NCI-H1694 (cell line): ENCODE measurements around the gene MOXD1.
A peak's percentile ranks its signal among the peaks of the same experiment; 100 is the strongest.
"Not testable (repeated sequence)": the region's sequence is repeated elsewhere in the genome, so short reads cannot be mapped to it uniquely, and the experiment has no call there.

Experiments used
- DNase-seq: peaks from one replicate; lab custom pipeline; 2025; lab: John Stamatoyannopoulos, UW

MOXD1 gene

DNA sequence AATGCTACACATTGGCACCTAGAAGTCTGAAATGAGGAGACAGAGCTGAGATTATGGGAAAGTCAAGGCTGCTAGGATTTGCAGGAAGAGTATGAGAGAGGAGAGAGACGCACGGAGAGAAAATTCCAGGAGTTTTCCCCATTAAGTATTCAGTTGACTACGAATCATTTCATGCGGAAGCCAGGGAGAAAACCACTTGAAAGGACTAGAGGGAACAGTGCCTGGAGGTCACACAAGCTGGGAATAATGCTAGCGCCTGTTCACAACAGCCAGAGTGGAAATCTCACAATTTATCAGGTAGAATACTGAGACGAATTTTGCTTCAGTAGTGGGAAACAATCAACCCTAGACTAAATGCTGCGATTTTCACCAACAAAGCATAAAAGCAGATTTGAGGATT is 118.6 kb downstream of the MOXD1 start:
- no peak for DNase-seq

- DNase-seq = no peak
These were observed 120.8 kb downstream of the MOXD1 start for GRCh38 chr6:132280436-132280835.

GRCh38 chr6:132279592-132280139 is 121.6 kb downstream of the MOXD1 start:
- peak; percentile 23 for DNase-seq

GRCh38 chr6:132275066-132275970 is 126.0 kb downstream of the MOXD1 start:
- DNase-seq = no peak

GRCh38 chr6:132272776-132273175 is 128.5 kb downstream of the MOXD1 start:
- no peak for DNase-seq

DNA sequence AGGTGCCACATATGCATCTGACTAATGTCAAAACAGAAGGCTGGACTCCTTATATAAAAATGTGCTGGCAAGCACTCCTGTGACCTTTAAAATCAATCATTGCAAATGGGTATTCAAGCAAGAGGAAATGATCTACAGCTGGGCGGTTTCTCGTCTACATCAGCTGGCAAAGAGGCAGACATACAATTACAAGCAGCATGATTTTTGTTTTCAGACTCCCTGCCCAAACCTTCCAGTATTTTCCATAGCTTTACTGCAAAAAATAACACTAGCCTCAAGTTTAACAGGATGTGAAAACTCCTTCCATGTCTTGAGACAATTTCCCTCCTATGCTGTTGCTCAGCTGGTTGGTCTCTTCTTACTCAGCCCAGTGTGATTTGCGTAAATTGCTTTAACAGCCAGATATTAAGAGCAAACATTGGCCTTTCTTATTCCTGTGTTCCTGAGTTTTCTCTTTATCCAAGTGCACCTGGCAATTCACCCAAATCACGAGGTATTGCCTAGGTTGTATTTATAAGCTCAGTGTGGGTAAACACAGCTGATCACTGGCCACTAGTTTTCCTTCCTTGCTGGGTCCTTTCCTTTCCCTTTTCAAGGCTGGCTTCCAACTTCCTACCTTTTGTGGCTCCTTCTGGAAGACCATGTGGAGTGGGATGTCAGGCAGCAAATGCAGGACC is 130.4 kb downstream of the MOXD1 start:
- DNase-seq = no peak

- DNase-seq = not testable (repeated sequence)
These were observed 132.6 kb downstream of the MOXD1 start for GRCh38 chr6:132268666-132269065.

DNA sequence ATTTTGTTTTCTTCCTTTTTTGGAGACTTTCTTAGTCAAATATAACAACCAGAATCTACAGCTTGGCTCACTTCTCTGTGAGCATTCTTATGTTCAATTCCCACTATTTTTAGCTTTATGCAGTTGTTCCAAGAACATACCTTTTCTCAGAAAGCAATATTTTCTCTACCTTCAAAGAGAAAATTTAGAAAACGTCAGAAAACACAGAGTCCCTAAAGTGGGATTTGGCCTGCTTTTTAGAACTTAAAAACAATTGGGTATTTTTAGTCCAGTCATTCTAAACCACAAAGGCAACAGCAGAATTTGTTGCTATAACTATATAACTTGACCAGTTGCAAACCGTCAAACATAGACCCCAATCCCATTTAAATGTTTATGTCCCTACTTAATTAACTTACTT is 133.1 kb downstream of the MOXD1 start:
- DNase-seq = no peak

DNA sequence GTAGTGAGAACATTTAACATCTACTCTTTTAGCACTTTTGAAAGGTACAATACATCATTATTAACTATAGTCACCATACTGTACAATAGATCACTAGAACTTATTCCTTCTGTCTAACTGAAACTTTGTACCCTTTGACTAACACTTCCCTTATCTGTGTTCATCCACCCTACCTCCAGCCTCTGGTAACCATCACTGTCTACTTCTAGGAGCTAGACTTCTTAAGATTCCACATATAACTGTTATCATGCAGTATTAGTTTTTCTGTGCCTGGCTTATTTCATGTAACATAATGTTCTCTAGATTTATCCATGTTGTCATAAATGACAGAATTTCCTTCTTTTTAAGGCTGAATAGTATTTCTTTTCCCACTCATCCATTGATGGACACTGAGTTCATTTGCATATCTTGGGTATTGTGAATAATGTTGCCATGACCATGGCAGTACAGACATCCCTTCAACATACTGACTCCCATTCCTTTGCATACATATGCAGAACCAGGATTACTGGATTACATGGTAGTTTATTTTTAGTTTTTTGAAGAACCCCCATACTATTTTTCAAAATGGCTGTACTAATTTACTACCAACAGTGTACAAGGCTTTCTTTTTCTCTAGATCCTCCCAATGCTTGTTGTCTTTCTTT is 135.7 kb downstream of the MOXD1 start:
- no peak for DNase-seq

GRCh38 chr6:132264021-132264500 is 137.2 kb downstream of the MOXD1 start:
- no peak for DNase-seq

GRCh38 chr6:132261354-132261753 is 139.9 kb downstream of the MOXD1 start:
- no peak for DNase-seq

DNA sequence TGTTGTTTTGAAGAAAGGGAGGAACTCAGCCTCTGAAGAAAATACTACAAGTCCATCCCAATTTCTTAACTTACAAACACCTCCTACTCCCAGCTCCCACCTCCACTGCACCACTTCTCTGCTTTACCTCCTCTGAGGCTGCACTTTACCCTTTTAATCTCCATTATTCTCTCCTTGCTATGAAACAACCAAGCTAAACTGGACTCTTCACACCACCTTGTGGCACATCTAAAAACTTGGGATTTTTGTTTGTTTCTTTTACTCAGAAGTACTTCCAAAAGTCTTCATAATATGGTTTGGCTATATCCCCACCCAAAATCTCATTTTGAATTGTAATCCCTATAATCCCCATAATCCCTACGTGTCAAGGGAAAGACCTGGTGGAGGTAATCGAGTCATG is 142.2 kb downstream of the MOXD1 start:
- no peak for DNase-seq

- no peak for DNase-seq
These were observed 143.7 kb downstream of the MOXD1 start for GRCh38 chr6:132257561-132257960.

- DNase-seq = no peak
These were observed 144.8 kb downstream of the MOXD1 start for GRCh38 chr6:132256457-132256856.

GRCh38 chr6:132253906-132254305 is 147.4 kb downstream of the MOXD1 start:
- DNase-seq = no peak

DNA sequence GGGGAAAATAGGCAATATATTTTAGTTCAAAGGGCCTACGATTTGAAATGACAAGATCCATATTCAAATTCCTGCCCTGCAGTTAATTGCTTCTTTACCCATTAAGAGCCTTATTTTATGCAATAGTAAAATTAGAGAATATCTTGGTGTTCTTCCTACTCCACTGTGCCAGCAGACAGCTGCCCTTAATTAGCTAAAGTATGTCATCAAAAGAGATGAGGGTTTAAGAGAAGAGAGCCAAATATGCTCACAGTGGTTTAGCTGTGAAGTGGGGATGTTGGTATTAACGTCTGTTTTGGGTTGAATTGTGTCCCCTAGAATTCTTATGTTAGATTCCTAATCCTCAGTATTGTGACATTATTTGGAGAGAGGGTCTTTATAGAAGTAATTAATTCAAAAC is 148.1 kb downstream of the MOXD1 start:
- DNase-seq = no peak

DNA sequence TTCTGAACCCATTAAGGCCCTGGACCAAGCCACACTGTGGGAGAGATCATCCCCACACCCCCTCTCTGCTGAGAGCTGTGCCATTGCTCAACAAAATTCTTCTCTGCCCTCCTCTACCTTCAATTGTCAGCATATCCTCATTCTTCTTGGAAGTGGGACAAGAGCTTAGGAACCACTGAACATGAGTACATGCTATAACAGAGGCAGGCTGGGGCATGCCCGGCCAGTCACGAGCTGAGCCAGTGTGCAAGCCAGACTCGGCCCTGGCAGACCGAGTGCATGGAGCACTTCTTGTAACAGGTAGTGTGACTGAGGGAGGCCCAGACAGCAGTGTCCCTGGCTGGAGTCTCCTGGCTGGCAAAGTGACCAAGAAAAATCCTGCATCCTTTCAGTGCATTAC is 149.2 kb downstream of the MOXD1 start:
- no peak for DNase-seq

DNA sequence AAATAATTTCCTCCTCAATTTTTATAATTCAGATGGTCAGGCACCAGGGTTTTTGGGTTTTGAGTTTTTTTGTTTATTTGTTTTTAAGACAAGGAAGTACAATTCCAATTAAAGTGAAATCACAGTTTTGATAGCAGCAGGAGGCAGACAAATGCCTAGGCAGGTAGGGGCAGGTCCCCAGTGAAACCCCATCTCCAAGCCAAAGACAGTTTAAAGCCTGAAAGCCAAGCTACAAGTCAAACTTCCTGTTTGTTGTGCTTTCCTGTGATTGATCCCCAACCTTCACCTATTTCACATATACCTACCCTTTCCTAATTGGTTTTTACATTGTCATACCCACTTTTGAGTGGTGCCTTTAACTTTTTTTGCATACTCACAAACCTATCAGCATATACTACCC is 149.6 kb downstream of the MOXD1 start:
- no peak for DNase-seq

GRCh38 chr6:132247381-132248159 is 153.7 kb downstream of the MOXD1 start:
- DNase-seq = no peak

GRCh38 chr6:132246632-132247270 is 154.5 kb downstream of the MOXD1 start:
- no peak for DNase-seq

GRCh38 chr6:132246120-132246617 is 155.1 kb downstream of the MOXD1 start:
- no peak for DNase-seq
